Activated CD4-positive, alpha-beta T cell treated with anti-CD3 and anti-CD28 coated beads for 24 hours (primary cell): ENCODE data around the gene PRRG1.
"Not testable (repeated sequence)": the region's sequence is repeated elsewhere in the genome, so short reads cannot be mapped to it uniquely, and the experiment has no call there.

Experiments used
- DNase-seq, 2 donors: peaks; one replicate each; pipeline ENCODE4 v3.0.0-alpha.2; 2020; ENCODE audit warnings: low read depth in 2 of 2

The PRRG1 gene

GRCh38 chrX:37378404-37378803 is 29.2 kb downstream of the PRRG1 start:
- no peak for DNase-seq

- DNase-seq = no peak
Measured at GRCh38 chrX:37378830-37379229, 29.7 kb downstream of the PRRG1 start.

GRCh38 chrX:37380256-37380655 is 31.1 kb downstream of the PRRG1 start:
- DNase-seq = no peak

GRCh38 chrX:37380924-37381323 is 31.8 kb downstream of the PRRG1 start:
- no peak for DNase-seq

GRCh38 chrX:37383313-37383712 is 34.1 kb downstream of the PRRG1 start:
- DNase-seq = no peak

GRCh38 chrX:37388413-37388812 is 39.2 kb downstream of the PRRG1 start:
- DNase-seq = no peak

GRCh38 chrX:37405956-37406355 is 56.8 kb downstream of the PRRG1 start:
- no peak for DNase-seq

- DNase-seq = no peak
Measured at GRCh38 chrX:37407736-37408135, 58.6 kb downstream of the PRRG1 start.

GRCh38 chrX:37409278-37409677 is 60.1 kb downstream of the PRRG1 start:
- no peak for DNase-seq

GRCh38 chrX:37420185-37420584 is 71.0 kb downstream of the PRRG1 start:
- DNase-seq = no peak

- no peak for DNase-seq
Measured at GRCh38 chrX:37420756-37421155, 71.6 kb downstream of the PRRG1 start.

GRCh38 chrX:37424000-37424429 is 74.9 kb downstream of the PRRG1 start:
- no peak for DNase-seq

- no peak for DNase-seq
Measured at GRCh38 chrX:37425370-37425769, 76.2 kb downstream of the PRRG1 start.

- not testable (repeated sequence) for DNase-seq
Measured at GRCh38 chrX:37428962-37429361, 79.8 kb downstream of the PRRG1 start.

- no peak for DNase-seq
Measured at GRCh38 chrX:37434362-37434761, 85.2 kb downstream of the PRRG1 start.

GRCh38 chrX:37437160-37437559 is 88.0 kb downstream of the PRRG1 start:
- no peak for DNase-seq

GRCh38 chrX:37441377-37441776 is 92.2 kb downstream of the PRRG1 start:
- DNase-seq = no peak

GRCh38 chrX:37445182-37445581 is 96.0 kb downstream of the PRRG1 start:
- no peak for DNase-seq

GRCh38 chrX:37453821-37454220 is 104.7 kb downstream of the PRRG1 start:
- DNase-seq = no peak

- DNase-seq = no peak
Measured at GRCh38 chrX:37454537-37455285, 105.5 kb downstream of the PRRG1 start.

GRCh38 chrX:37455381-37455780 is 106.2 kb downstream of the PRRG1 start:
- no peak for DNase-seq

GRCh38 chrX:37460285-37460684 is 111.1 kb downstream of the PRRG1 start:
- not testable (repeated sequence) for DNase-seq

GRCh38 chrX:37462346-37462745 is 113.2 kb downstream of the PRRG1 start:
- no peak for DNase-seq
